Hematopoietic multipotent progenitor cell treated with erythropoietin and hydrocortisone succinate and interleukin-3 and kit ligand, for 6 days (in vitro differentiated cells): ENCODE results near the gene COL23A1.

Experiments
- DNase-seq: peaks from one replicate; pipeline ENCODE4 v3.0.0-alpha.2; 2015

The COL23A1 gene

GRCh38 chr5:178417391-178417811 is 172.8 kb downstream of the COL23A1 start:
- peak; percentile 85 for DNase-seq

DNA sequence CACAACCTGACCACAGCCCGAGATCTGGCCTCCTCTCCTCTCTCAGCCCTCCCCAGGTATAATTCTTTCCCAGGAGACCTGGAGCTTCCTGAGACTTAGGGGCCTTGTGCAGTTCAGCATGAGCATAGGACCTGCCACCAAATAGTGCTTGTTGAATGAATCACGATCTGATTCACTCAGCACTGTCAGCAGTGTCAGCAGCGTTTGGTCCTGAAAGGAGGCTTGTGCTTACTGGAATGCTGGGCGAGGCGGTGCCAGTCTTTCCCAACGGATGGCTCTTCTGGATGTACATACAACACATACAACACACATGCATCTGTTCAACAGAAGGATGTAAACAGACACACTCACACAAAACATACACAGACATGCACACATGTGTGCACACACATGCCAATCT is 173.3 kb downstream of the COL23A1 start:
- DNase-seq = no peak

DNA sequence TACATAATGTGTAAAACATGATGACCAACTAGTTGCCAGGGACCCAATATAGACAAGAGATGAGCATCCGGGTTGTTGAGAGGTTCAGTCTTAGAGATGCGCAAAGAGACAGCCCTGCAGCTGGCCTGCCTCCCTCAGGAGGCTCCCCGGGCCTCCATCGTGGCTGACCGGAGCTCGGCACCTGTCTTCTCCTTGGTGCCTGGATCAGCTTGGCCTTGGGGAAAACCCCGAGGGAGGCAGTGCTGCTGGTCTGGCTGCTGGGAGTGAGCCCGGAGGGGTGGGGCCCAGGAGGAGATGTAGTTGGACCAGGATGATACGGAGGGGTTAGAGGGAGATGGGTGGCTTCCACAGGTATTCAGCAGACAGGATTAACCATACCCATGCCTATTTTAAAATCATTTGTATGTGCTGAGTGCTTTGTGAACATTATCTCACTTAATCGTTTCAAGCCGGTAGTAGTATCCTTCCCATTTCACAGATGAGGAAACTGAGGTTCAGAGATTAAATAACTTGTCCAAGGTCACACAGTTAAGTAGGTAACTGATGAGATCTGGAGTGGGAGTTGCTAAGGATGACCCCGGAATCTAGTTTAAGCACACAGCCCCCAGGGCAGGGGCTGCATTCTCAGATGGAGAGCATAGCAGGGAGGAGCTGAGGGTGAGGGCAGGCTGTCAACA is 173.8 kb downstream of the COL23A1 start:
- DNase-seq = no peak

GRCh38 chr5:178415353-178415752 is 174.8 kb downstream of the COL23A1 start:
- DNase-seq = no peak

DNA sequence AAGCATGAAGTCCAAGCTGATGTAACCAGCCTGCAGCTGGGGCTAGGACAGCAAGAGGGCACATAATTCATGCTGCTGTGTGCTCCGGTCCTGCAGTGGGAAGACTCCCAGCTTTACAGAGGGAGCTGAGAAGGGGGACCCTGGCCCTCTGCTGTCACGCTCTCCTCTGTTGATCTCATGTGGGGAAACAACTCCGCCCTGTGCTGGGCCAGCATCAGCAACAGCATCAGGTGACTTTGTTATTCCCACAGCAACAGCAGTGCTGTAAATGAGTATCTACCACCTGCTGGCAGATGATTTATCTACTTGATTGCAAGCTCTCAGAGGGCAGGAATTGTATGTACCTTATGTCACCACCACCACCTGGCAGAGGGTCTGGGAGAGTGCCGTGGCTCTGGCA is 176.2 kb downstream of the COL23A1 start:
- no peak for DNase-seq

DNA sequence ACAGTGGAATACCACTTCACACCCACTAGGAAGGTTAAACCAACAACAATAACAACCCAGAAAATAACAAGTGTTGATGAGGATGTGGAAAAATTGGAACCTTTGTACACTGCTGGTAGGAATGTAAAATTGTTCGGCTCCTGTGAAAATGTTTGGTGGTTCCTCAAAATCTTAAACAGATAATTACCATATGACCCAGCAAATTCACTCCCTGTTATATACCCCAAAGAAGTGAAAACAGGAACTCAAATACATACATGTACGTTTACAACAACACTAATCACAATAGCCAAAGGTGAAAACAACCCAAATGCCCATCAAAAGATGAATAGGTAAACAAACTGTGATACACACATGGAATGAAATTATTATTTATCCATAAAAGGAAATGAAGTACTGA is 179.1 kb downstream of the COL23A1 start:
- DNase-seq = no peak

- no peak for DNase-seq
Observed at GRCh38 chr5:178407646-178408045, 182.5 kb downstream of the COL23A1 start.

DNA sequence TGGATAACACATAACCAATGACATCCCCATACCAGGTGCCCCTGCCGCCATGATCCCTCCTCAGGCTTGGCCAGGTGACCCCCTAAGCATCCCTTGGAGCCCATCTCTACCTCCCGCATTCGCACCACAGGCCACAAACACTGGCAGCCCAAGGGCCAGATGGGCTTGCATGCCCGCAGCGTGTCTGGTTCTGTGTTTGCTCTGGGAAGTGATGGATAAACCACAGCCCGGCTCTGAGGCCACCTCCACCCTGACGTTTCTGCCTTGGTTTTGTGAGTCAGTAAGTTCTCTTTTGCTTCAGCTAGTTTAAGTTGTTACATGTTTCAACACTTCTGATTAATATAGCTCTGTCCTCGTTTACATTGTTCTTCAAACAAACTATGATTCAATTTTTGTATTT is 185.2 kb downstream of the COL23A1 start:
- DNase-seq = no peak

DNA sequence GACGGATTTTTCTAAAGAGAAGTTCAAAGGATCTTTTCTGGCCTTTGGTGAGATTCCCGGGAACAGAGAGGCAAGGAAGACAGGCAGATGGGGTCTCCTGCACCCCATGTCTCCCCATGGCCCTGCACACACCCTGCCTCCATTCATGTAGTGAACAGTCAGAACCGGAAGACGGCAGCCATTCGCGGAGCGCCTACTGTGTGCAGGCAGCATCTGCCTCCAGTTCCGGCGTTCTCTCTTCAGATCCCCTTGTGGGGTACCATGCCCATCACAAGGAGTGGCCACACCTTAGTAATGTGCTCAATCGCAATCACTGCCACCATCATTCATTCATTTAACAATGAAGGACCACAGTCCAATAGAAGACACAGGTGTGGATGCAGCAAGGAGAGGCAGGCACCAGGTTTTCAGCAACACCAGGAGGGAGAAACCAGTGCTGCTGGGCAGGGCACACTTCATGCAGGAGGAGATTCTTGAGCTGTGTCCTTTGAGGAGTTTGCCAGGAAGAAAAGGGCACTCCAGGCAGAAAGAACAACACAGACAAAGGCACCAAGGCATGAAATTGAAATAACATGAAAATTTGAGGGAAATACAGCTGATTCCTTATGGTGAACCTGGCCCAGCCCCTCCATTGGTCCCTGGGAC is 186.1 kb downstream of the COL23A1 start:
- no peak for DNase-seq

GRCh38 chr5:178403351-178403750 is 186.8 kb downstream of the COL23A1 start:
- no peak for DNase-seq

DNA sequence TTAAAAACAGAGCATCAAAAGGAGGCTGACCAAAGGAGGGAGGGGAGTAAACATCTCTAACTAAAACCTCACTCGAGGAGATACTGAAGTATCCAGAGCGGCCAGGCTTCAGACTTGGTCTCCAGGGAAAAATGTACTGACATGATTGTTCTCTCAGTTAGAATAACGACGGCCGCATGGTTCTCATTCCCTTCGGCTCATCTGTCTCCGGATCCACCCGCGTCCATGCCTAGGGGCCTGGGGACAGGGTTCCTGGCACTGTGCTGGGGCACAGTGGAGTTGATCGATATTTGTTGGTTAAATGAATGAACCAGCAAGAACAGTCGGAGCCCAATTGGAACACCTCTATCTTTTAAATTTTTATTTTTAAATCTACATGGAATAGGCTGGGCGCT is 190.5 kb downstream of the COL23A1 start:
- no peak for DNase-seq

DNA sequence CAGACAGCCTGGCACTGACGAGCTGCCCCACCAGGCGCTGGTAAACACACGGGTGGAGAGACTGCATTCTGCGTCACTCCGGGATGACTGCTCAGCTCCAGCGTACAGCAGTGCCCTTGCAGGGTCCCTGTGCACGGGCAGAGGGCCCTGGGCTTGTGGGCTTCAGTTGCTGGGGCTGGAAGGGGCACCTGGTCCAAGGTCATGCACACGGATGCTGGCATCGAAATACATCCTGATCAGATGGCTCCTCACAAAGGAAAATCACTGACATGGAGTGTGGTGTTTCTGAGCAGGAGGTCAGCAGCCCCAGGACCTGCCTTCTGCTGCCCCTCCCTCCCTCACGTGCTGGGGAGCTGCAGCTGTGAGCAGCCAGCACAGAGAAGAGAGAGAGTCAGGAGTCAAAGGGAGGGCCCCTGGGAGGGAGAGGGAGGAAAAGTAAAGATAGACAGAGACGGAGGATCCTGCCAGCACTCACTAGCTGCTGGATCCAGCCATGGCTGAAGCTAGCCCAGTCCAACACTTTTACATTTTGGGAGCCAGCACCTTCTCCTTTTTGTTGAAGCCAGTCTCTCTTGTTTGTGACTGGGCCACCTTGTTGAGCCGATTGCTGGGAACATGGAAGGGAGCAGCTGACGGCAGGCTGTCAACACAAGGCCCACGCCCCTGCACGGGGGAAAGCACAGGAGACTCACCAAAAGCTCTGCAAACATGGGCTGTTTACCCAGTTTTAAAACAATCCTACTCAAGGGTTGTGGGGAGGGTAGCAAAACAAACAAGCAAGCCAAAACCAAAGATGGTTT is 191.1 kb downstream of the COL23A1 start:
- DNase-seq = no peak

GRCh38 chr5:178396796-178397720 is 193.1 kb downstream of the COL23A1 start:
- DNase-seq = no peak

DNA sequence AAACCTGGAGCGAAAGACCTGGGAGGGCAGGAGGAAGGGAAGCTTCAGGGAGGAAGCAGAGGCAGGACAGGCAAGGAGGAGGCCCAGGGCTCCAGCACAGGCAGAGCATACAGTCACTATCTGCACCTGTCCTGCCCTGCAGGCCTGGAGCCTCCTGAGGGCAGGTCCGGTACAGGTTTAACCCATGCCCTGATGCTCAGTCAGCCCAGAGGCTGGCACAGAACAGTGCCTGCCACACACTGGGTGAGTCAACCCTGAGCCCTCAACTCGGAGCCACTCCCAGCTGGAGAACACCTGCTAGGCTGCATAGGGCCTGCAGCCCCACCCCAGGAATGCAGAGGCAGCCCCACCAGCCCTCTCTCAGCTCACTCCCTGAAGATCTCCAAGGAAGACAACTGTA is 196.1 kb downstream of the COL23A1 start:
- DNase-seq = no peak

- no peak for DNase-seq
Observed at GRCh38 chr5:178392931-178393394, 197.2 kb downstream of the COL23A1 start.

GRCh38 chr5:178392386-178392785 is 197.8 kb downstream of the COL23A1 start:
- DNase-seq = no peak

DNA sequence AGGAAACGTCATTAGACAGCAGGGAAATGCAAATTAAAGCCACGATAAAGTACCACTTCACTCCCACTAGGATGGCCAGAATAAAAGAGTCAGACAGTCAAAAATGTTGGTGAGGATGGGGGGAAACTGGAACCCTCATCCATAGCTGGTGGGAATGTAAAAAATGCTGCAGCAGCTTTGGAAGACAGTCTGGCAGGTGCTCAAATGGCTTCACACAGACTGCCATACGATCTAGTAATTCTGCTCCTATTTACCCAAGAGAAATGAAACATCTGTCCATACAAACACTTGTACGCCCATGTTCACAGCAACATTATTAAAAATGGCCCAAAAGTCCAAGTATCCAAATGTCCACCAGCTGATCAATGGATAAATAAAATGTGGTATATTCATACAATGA is 198.7 kb downstream of the COL23A1 start:
- DNase-seq = no peak

DNA sequence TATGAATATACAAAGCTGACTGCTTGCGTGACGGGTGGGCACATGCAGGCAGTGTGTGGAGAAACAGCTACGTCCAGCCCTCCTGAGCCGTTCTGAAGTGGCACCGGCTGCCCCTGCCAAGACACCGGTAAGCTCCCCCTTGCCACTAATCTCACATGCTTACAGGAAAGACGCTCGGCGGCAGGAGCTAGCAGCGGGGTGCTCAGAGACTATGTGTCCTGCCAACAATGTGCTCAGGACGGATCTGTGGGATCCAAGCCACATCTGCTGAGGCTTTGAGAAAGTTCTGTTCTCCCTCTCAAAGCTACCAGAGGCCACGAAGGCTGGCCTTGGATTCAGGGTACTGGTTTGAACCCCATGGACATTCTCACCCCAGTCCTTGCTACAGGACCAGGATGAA is 200.4 kb downstream of the COL23A1 start:
- DNase-seq = no peak

- DNase-seq = no peak
Observed at GRCh38 chr5:178389026-178389729, 201.0 kb downstream of the COL23A1 start.

- DNase-seq = no peak
Observed at GRCh38 chr5:178388386-178389025, 201.7 kb downstream of the COL23A1 start.

GRCh38 chr5:178387856-178388190 is 202.4 kb downstream of the COL23A1 start:
- DNase-seq = no peak
